GM12878 (cell line): ENCODE results near the gene LRRC3C. TPM values are rescaled to one million over a fixed set of nuclear protein-coding genes. Genes with fewer than 3 reads are reported as not detected.

Experiments used
- ATAC-seq: fragments of 200-7000 bp; cut with Tn5 transposase; 3 replicates; pipeline ENCODE4 v1.9.1; 2020; ENCODE audit warnings: mild to moderate bottlenecking, moderate library complexity
- BruUV-seq: library from RNA; stranded (reverse); fragments of 400-500 nt; replicated peaks from 2 replicates; lab custom pipeline; 2021; lab: Mats Ljungman, UMichigan
- CTCF ChIA-PET: fragments of 300-600 bp; sonication (Branson Sonifier 250); formaldehyde crosslinking; extraction: SDS; loops from one replicate; lab custom pipeline; 2021; ENCODE audit warnings: inconsistent platforms; lab: Yijun Ruan, JAX
- POLR2A ChIA-PET: fragments of 350-600 bp; formaldehyde crosslinking; extraction: SDS; loops from one replicate; lab custom pipeline; 2021; ENCODE audit warnings: inconsistent platforms; lab: Charles Lee
- RAD21 ChIA-PET: fragments of 300-600 bp; sonication (Branson Sonifier 250); formaldehyde crosslinking; loops from one replicate; lab custom pipeline; 2023; ENCODE audit warnings: antibody characterized with exemption; ENCODE audit not compliant: unreplicated experiment; lab: Charles Lee
- SMC1A ChIA-PET: fragments of 300-600 bp; sonication (Branson Sonifier 250); formaldehyde crosslinking; loops from one replicate; lab custom pipeline; 2023; ENCODE audit not compliant: unreplicated experiment, uncharacterized antibody; lab: Charles Lee
- DNase-seq: peaks from one replicate; pipeline ENCODE4 v3.0.0-alpha.2; 2011; ENCODE audit warnings: low read depth, low spot score
- FAIRE-seq: peaks from 3 replicates; lab custom pipeline; 2011; peaks lifted over from hg19 to GRCh38; lab: Jason Lieb, UNC
- H2AFZ ChIP-seq: 2 replicates; pipeline ENCODE4 v1.6.0; 2011; ENCODE audit warnings: low read depth, low read length, control low read depth; ENCODE audit not compliant: control insufficient read depth
- H3K27ac ChIP-seq: 2 replicates; pipeline ENCODE4 v1.5.1; 2011; ENCODE audit warnings: control low read depth; ENCODE audit not compliant: control insufficient read depth, insufficient read depth
- H3K27me3 ChIP-seq, 2 experiments: replicated peaks in 1 of 2; 2 replicates each; pipeline versions ENCODE4 v1.6.0 to v1.6.1; 2011; ENCODE audit warnings: low read length in 1 of 2; ENCODE audit not compliant: control insufficient read depth in 2 of 2, insufficient read depth in 2 of 2
- H3K36me3 ChIP-seq, 2 experiments: 2 replicates each; pipeline ENCODE4 v1.5.1; 2011; ENCODE audit warnings: low read length in 1 of 2; ENCODE audit not compliant: control insufficient read depth in 2 of 2, insufficient read depth in 2 of 2
- H3K4me1 ChIP-seq: 2 replicates; pipeline ENCODE4 v1.6.1; 2011; ENCODE audit warnings: mild to moderate bottlenecking, low read length, moderate library complexity, mixed read lengths; ENCODE audit not compliant: control insufficient read depth, insufficient read depth
- H3K4me2 ChIP-seq: 2 replicates; pipeline ENCODE4 v1.6.0; 2011; ENCODE audit warnings: control low read depth; ENCODE audit not compliant: control insufficient read depth, insufficient read depth
- H3K4me3 ChIP-seq: fragments of 200-600 bp; sonication (generic); 2 replicates; pipeline ENCODE4 v1.5.1; 2016
- H3K79me2 ChIP-seq: 2 replicates; pipeline ENCODE4 v1.6.0; 2011; ENCODE audit warnings: low read length; ENCODE audit not compliant: control insufficient read depth, insufficient read depth
- H3K9ac ChIP-seq: 2 replicates; pipeline ENCODE4 v1.8.0; 2011; ENCODE audit warnings: low read length, control low read depth, mixed read lengths; ENCODE audit not compliant: control insufficient read depth, insufficient read depth
- H3K9me3 ChIP-seq: replicated peaks from 3 replicates; pipeline ENCODE4 v1.5.1; 2011; ENCODE audit warnings: mild to moderate bottlenecking, low read length; ENCODE audit not compliant: control insufficient read depth, insufficient read depth
- H4K20me1 ChIP-seq: 2 replicates; pipeline ENCODE4 v1.6.0; 2011; ENCODE audit not compliant: control insufficient read depth, insufficient read depth
- CBX5 ChIP-seq: sonication (generic); IDR thresholded peaks from 2 replicates; pipeline ENCODE4 v1.6.1; 2016; ENCODE audit warnings: low read depth, moderate library complexity, mild to moderate bottlenecking, inconsistent platforms
- CHD1 ChIP-seq: IDR thresholded peaks from 2 replicates; pipeline ENCODE4 v1.6.1; 2012; ENCODE audit warnings: low read depth, low read length, improper control_type of control experiment
- CTCF ChIP-seq, 3 experiments: IDR thresholded peaks in 2 of 3; conservative IDR thresholded peaks in 1 of 3; 2 replicates each; pipeline ENCODE4 v1.5.1; 2011; ENCODE audit warnings: low read depth in 3 of 3, low read length in 3 of 3, mild to moderate bottlenecking in 3 of 3, control low read depth in 2 of 3, moderate library complexity in 2 of 3, inconsistent platforms in 1 of 3, mixed read lengths in 1 of 3; ENCODE audit not compliant: control insufficient read depth in 2 of 3, insufficient read depth in 1 of 3; ENCODE audit errors: extremely low read depth in 1 of 3
- FOXK2 ChIP-seq: fragments of 450-650 bp; IDR thresholded peaks from 2 replicates; pipeline ENCODE4 v1.6.1; 2017; ENCODE audit warnings: mild to moderate bottlenecking, moderate library complexity
- JUND ChIP-seq: IDR thresholded peaks from 2 replicates; pipeline ENCODE4 v1.6.1; 2012; ENCODE audit warnings: low read depth, mild to moderate bottlenecking, low read length, improper control_type of control experiment, moderate library complexity
- PAX8 ChIP-seq: fragments of 450-650 bp; IDR thresholded peaks from 2 replicates; pipeline ENCODE4 v1.6.1; 2017; ENCODE audit warnings: mild to moderate bottlenecking, moderate library complexity
- POLR2AphosphoS5 ChIP-seq: IDR thresholded peaks from 2 replicates; pipeline ENCODE4 v1.6.1; 2011; ENCODE audit warnings: mild to moderate bottlenecking, low read length, inconsistent platforms
- SIX5 ChIP-seq: IDR thresholded peaks from 2 replicates; pipeline ENCODE4 v1.6.1; 2011; ENCODE audit warnings: mild to moderate bottlenecking, low read depth, low read length, moderate library complexity; ENCODE audit not compliant: severe bottlenecking
- SREBF2 ChIP-seq: IDR thresholded peaks from 2 replicates; pipeline ENCODE4 v1.6.1; 2012; ENCODE audit warnings: mild to moderate bottlenecking, low read length
- USF1 ChIP-seq: IDR thresholded peaks from 2 replicates; pipeline ENCODE4 v1.6.1; 2011; ENCODE audit warnings: borderline replicate concordance, low read depth, mild to moderate bottlenecking, moderate library complexity, mixed read lengths, low read length; ENCODE audit not compliant: insufficient read depth; ENCODE audit errors: extremely low read length
- WGBS: methylation state at CpG from one replicate; pipeline ENCODE4 v1.1.6; 2016; ENCODE audit warnings: low lambda C conversion rate; ENCODE audit not compliant: insufficient replicate concordance, insufficient coverage; ENCODE audit errors: missing lambda C conversion rate; 5-methylcytosine and 5-hydroxymethylcytosine counted together
- in situ Hi-C: fragments of 300-500 bp; cut with MboI; formaldehyde crosslinking; loops from 9 replicates; pipeline ENCODE4 v1.14.3; 2018; ENCODE audit warnings: mixed read lengths
- intact Hi-C: fragments of 100-400 bp; cut with micrococcal nuclease; formaldehyde crosslinking; loops from one replicate; pipeline ENCODE4 v1.14.2; 2022; ENCODE audit not compliant: unreplicated experiment
- polyA plus RNA-seq, 11 experiments: library from polyadenylated mRNA; depleted of rRNA in 4 of 11; unstranded in 6 of 11; stranded (reverse) in 5 of 11; fragments of >200 nt; fragmentation: Nextera tagmentation in 4 of 11; fragmentation: Illumina TruSeq in 1 of 11; extraction: Ambion mirVana in 4 of 11; extraction: Trizol in 1 of 11; gene quantifications; 1 replicate in 1 of 11; 2 replicates in 10 of 11; pipeline versions ENCODE4 v1.2.1 to v1.2.3, GENCODE V29; 2011 to 2016; ENCODE audit warnings: inconsistent platforms in 2 of 11, missing spikeins in 2 of 11, low read depth in 1 of 11
- total RNA-seq, 4 experiments: library from RNA; depleted of rRNA in 3 of 4; stranded (reverse); fragments of >200 nt in 3 of 4; fragmentation: Illumina TruSeq in 1 of 4; extraction: Trizol in 1 of 4; gene quantifications; 2 replicates each; pipeline versions ENCODE4 v1.2.1 to v1.2.3, GENCODE V29; 2013 to 2021

LRRC3C gene
- total and polyA plus RNA-seq, 10 of the 15 experiments (the other 5 are each of a cell fraction or from before 2014, with no cell fraction given) = not detected

- TF ChIP-seq CHD1 (peak; percentile 85; the same call in 1 of the 2 replicates), SREBF2 (no peak), JUND (peak; percentile 70; the same call in 1 of the 2 replicates), USF1 (no peak), PAX8 (no peak), FOXK2 (peak; percentile 83), SIX5 (peak; percentile 71)
Observed at GRCh38 chr17:39980351-39981206, 53.0 kb downstream of the LRRC3C start, which contains the start of gene PSMD3 (continued).

GRCh38 chr17:39981207-39981741 is 53.7 kb downstream of the LRRC3C start:
- H3K9me3 ChIP-seq = no peaks in the 10 kb centered on the region
- H3K79me2 ChIP-seq = peaks cover 34% of the 10 kb centered on the region
- H3K27me3 ChIP-seq = no peaks in the 10 kb centered on the region; a peak in 1 of 4 replicates
- H3K4me2 ChIP-seq = peak overlapping the region; percentile 94
- H3K4me3 ChIP-seq = peak overlapping the region; percentile 90
- in situ Hi-C loops = loop anchor here (5.0 kb wide), 1 partner anchor 359 kb away; no protein-coding TSS in a partner anchor
- no peak for FAIRE-seq
- ChIA-PET RAD21 (interaction anchor here (0.7 to 5.0 kb wide), 25 partner anchors 23 to 360 kb away, joined by 3 to 44 read pairs (median 5); partner anchors contain the start of genes IKZF3 and WIPF2), POLR2A (interaction anchor here (0.9 to 2.1 kb wide), 15 partner anchors 23 to 211 kb away, joined by 3 to 20 read pairs (median 4); partner anchors contain the start of gene GSDMB), SMC1A (interaction anchor here (0.8 to 6.0 kb wide), 13 partner anchors 11 to 362 kb away, joined by 3 to 38 read pairs (median 5); no protein-coding TSS in a partner anchor), CTCF (interaction anchor here (0.6 to 9.0 kb wide), 26 partner anchors 12 to 434 kb away, joined by 3 to 120 read pairs (median 6); partner anchors contain the start of genes GSDMA, NR1D1 and PGAP3)
- TF ChIP-seq CTCF (IDR thresholded peaks at IDR 0.05 in 2 of 3, conservative IDR thresholded peaks at IDR 0.05 in 1 of 3; ENCODE audit: control insufficient read depth in 2 of 3, extremely low read depth in 1 of 3, insufficient read depth in 1 of 3, low read depth in 3 of 3, low read length in 3 of 3) = 0 out of 6 replicates have a peak, but pooled peaks of 1 of the 3 experiments have one; percentile 10
- TF ChIP-seq CBX5 = no peak
- 0 out of 2 replicates have a peak, but pooled peaks have one; percentile 24 for TF ChIP-seq POLR2AphosphoS5
- BruUV-seq = TSS peak; percentile 68
- H2AFZ ChIP-seq = peak overlapping the region; percentile 19; the same call in 1 of the 2 replicates
- no peak; the same call in 2 of the 3 replicates for ATAC-seq
- 1% methylated on average over 12 of the region's 15 CpGs for WGBS
- H3K4me1 ChIP-seq = peaks cover 6% of the 10 kb centered on the region
- peaks cover 13 to 20% of the 10 kb centered on the region in 2 experiments; a peak in 3 of 4 replicates for H3K36me3 ChIP-seq
- peak overlapping the region; percentile 96 for H3K9ac ChIP-seq
- H4K20me1 ChIP-seq = no peaks in the 10 kb centered on the region
- DNase-seq = no peak
- intact Hi-C loops = loop anchor here (2.0 to 5.0 kb wide), 3 partner anchors 54 to 224 kb away; partner anchors contain the start of genes LRRC3C and ORMDL3
- peak overlapping the region; percentile 90 for H3K27ac ChIP-seq
